GM21515 (cell line): Measurements from ENCODE around the gene RAD51B.
"Not testable (repeated sequence)": the region's sequence is repeated elsewhere in the genome, so short reads cannot be mapped to it uniquely, and the experiment has no call there.

Experiments used
- ATAC-seq: cut with Tn5 transposase; IDR thresholded peaks from one replicate; pipeline ENCODE4 v1.9.1; 2021; ENCODE audit not compliant: unreplicated experiment

RAD51B gene

DNA sequence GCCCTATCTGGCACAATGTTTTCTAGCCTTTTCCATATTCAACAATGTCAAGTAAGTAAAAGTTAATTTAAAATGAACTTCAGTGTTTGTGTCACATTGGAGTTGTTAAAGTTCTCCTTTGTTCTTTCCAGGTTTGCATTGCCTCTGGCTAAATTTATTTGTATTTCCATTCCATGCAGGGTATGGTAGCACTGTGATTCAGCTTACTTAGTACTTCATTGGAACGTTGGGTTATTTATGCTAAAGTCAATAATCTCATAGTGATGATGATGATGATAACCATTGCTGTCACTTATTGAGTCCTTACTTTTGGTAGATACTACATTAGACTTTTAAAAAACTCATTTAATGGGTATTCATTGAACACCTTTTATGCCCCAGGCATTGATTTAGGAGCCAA lies 286.9 kb downstream of the RAD51B start:
- ATAC-seq = no peak

DNA sequence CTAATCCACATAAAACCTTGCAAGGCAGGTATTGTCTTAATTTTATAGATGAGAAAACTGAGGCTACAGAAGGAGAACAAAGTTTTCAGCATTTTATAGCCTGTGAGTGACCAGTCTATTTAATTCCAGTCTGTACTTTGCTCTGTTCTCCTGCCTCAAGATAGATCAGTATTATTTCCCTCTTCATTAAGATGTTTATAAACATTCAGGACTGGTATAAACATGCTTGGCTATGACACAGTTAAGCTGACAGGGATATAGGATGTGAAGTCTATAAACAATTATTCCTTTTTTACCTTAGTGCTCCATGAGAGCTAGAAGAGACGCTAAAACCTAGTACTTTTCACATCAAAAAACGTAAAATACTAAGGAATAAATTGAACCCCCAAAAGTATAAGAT lies 287.3 kb downstream of the RAD51B start:
- no peak for ATAC-seq

DNA sequence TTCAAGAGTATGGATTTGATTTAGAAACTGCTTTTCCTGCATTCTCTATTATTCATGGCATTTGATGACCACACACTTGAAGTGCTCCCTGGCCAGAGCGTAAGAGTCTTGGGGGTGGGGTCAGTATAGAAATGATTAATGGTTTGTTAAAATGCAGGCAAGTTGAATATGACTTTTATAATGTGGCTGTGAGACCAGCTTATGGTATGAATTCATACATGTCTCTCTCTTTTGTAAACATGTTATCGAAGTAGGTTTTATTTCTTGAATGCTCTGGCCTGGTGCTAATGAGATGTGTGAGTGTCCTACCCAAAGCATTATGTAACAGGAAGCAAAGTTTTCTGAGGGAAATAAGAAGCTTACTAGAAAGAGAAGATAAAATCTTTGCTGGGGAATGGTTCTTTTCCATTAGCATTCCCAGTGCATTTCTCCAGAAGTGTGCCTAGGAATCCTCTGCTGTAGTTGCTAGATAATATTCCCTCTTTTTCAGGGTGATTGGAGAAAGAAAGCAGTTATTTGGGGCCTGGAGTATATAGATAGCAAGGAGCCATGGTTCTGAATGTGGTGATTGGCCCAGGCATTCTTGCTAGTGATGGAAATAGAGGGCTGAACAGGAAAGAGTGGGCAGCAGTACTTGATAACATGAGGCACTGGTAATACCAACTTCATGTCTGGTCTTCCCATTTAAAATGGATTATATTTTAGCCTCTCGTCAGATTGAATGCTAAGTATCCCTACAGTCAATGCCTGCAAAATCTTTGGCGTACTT lies 289.7 kb downstream of the RAD51B start:
- ATAC-seq = no peak

DNA sequence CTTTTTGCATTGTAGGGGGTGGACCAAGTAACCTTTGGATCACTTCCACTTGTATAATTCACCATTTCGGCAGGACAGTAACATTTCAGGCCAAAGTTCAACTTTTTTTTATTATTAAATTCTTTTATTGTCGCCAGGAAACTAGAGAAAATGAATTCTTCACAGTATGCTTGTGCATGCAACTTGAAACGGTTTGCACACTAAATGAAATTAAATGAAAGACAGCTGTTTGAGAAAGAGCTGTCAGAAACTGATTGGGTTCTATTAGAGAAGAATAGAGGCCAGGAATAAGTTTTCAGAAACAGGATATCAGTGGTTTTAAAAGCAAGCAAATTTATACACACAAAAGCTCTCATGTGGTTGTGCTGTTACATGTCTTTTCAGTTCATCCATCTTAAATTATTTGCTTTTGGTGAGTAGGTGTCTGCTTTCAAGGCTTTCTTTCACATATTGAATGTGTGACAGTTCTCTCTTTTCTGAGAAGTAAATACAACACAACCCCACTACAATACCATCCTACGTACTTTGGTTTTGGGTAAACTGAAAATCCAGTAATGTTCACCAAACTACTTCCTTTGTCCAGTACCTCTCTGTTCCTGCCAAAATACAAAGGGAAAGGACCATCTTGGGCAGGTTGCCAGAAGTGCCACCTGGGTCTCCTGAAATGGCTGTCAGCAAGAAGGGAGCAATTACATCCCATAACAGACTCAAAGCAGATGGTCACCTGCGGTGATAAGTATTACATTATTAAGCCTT lies 291.7 kb downstream of the RAD51B start:
- no peak for ATAC-seq

DNA sequence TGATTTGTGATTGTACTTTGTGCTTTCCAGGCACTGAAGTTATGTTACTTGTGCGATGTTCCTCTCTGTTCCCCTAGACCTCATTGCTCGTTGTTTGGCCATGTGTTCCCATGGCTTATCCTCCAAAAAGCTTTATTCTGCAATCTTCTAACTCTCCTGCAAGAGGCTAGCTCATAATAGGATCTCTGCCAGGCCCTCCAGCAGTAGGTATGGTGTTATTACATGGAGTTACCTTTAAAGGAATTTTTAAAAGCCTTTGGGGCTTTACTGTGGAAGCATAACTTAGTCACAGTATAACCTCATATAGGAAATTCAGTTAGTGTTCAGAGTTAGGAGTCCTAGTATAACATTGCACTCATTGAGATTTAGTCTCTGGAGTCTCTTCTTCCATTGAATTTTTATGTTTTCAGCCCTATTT lies 292.3 kb downstream of the RAD51B start:
- no peak for ATAC-seq

DNA sequence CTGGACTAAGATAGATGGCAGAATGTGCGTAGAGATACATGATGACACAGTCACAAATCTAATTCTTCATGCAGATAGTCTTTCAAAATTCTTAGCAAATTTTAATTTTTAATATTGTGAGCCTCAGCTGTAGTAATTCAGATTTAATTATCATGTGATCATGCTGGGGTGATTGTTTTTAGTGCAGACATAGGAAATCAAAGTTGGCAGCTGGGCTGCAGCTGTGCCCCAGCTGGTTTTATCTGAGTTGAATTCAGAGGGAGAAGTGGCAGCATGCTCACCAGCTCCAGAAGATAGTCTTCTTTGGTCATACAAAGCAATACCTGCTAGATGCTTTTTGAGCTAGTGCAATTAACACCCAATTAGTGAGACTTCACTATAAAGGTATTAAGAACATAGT lies 292.9 kb downstream of the RAD51B start:
- no peak for ATAC-seq

DNA sequence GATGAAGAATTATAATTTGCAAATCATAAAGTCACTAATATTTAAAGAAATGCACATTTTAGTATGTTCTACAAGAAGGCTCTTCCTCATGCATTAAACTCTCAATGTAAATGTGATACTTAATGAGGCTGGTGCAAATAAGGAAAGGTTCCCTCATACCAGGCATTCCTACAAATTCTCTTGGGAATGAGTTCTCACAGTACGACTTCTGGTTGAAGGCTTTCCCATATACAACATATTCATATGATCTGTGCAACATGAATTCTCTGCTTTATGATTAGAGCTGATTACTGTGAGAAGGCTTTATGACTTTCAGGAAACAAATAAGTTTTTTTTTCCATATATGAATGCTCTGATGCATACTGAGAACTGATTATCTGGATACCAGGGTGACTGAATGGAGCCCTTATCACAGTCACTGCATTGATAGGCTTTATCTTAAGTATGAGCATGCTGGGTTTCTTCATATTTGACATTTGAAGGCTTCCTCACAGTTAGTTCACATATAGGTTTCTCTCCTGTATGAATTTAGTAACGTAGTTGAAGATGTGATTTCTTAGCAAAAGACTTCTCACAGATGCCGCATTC lies 293.9 kb downstream of the RAD51B start:
- no peak for ATAC-seq

DNA sequence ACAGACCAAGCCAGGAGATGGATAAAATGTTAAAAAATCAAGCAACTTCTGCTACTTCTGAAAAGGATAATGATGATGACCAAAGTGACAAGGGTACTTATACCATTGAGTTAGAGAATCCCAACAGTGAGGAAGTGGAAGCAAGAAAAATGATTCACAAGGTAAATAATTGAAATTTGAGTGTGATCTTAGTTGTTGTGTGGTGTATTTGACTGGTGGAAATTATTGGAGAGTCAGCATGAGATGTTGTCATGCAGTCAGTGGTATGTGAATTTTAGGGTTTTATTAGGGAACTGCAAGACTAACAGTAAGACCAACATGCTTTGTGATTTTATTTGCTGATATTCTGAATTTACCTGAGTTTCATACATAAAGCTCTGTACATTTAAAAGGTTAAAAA lies 296.4 kb downstream of the RAD51B start:
- not testable (repeated sequence) for ATAC-seq

DNA sequence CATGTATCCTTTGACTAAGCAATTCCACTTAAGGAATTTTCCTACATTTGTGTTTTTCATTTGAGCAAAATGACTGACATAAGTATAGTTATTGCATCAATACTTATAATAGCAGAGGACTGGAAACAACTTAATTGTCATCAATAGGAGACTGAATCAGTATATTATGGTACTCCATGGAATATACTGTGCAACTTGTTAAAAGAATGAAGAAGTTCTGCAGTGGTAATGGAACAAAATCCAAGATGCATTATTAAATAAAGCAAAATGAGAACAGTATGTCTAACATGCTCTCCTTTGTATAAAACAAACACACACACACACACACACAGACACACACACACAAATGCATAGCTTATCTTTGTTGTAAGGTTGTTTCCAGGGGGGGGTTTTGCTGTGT lies 303.1 kb downstream of the RAD51B start:
- ATAC-seq = no peak

DNA sequence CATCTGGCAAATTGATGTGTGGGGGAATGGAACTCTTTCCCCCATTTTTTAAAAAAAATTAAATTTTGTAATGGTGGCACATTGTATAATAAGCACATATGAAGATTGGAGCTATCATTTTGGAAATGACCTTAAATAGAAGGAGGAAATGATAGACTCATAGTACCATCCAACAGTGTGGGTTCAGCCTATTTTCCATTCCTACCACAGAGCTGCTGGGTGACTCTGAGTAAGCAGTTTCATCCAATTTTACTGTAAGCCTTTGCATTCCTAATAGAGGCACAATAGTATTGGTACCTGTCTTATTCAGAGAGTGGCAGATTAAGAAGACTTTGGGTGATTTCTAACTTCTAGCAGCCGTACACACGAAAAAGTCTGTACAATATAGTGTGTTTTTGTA lies 304.5 kb downstream of the RAD51B start:
- ATAC-seq = no peak

DNA sequence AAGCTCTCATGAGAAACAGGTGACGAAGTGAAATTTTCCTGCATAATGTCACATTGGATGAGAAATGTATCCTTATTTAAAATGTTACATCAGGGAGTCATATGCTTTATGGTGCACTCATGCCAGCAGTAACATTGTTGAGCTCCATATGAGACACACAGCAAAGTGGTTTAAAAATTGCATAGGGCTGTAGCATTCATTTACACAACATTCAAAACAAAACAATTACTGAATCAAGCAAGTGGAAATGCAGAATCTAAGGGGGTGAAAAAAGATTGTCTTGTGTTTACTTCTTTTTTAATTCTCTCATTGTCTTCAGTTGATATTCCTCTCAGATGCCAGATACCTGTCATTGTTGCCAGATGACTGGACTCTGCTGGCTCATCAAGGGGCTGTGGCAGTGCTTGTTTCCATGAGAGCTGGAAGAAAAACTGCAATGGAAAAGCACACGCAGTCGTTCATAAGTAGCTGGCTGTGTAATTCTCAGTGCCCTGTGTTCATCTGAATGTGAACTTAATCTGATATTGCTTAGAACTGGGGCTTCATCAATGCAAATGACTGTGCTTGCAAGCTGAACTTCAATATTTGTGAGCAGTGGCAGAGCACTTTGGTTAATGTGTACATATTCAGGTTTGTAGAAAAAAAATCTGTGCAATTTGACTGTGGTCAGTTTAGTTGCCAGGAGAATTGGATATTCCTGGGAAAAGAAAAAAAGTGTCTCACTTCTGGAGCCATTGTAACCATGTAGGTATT lies 305.6 kb downstream of the RAD51B start:
- ATAC-seq = no peak

DNA sequence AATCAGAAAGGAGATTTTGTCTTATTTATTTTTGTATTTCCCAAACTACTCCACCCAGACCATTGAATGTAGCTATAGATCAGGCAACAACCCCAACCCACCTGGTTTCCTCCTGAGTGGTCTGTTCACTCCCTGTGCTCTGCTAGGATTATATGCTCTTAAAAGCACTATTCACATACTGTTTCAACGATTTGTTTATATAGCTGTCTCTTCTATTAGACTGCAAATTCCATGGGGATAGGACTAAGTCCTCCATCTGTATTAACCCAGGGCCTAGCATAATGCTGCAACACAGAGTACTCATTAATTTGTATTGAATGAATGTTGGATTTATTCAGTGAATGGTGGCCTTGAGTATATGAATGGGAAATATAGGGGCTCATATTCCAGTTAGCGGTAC lies 307.6 kb downstream of the RAD51B start:
- ATAC-seq = no peak

DNA sequence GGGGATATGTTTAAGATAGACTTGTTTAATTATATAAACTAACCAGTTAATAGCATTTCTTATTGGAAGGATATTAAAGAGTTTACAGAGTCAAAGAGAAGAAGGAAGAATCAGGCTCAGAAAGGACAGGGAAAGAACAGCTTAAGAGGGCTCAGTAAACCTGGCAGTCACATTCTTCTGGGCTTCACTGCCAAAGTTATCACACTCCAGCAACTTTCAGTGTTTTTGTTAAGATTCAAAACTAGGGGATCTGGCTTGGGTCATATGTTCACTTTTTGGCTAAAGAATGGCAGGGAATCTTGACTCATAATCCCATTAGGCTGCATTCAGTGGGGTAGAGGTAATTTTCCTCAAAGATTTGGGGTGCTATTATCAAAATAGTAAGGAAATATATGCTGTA lies 312.3 kb downstream of the RAD51B start:
- no peak for ATAC-seq

DNA sequence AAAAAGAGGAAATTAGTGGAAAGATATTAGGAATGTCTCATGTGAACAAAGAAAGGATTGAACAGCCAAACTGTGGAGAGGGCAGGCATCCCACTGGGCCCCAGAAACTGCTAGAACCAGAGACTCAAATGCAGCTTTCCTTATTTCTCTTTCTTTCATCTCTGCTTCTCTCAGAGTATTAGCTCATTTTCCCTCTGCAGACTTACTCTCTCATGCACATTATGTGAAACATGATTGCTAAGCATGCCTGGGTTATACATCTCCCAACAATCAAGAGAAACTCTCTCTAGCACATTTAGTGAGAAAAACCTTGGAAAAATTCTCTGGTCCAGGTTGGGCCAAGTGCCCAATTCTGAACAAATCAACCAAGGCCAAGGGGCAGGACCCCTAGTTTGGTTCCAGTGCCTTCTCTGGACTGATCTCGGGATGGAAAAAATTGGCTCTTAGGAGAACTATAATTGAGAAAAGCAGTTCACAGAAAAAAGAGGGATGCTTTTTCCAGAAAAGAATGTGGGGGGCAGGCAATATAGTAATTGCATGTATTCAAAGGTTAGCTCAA lies 313.1 kb downstream of the RAD51B start:
- no peak for ATAC-seq

DNA sequence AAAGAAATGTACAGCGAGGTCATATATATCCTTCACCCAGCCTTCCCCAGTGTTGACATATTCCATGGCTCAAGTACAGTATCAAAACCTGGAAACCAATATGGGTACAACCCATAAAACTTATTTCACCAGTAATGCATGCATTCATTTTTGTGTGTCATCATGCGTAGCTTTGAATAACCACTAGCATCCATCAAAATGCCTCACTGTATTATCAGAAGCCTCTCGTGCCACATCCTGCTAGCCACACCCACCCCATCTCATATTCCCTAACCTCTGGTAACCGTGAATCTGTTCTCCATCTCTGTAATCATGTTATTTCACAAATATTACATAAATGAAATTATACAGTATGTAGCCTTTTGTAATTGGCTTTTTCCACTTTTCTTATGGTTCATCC lies 314.3 kb downstream of the RAD51B start:
- no peak for ATAC-seq

DNA sequence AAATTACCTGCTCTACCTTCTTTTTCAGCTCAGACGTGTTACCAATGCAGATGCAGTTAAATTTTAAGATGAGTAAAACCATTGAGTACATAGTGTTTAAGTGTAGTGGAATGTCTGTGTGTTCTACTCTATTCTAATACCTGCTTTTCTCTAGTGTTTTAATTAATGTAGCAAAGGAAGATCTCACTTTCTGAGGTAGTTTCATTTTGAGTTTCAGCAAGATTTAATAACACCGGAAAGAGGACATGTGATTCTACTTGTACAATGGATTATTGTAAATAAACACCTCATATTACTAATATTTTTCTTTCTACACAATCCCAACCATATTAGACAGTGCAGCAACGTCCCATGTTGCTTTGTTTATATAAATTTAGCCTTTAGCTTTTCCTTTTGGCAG lies 315.4 kb downstream of the RAD51B start:
- no peak for ATAC-seq

DNA sequence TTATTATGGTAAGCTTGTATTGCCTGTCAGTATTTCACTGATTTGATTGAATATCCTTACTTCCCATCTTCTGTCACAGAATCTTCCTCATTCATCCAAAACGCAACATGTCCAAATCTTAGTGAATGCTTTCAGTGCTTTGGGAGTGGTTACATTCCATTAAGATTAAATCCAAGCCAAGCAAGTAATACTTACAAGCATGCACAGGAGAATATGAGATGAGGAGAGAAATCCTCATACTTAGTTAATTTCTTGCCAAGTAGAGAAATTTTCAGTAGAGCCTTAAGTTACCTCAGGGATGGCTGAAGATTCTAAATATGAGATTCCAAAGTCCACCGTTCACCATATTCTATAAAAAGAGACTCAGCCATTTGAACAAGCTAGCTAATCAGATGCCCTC lies 316.0 kb downstream of the RAD51B start:
- ATAC-seq = no peak

DNA sequence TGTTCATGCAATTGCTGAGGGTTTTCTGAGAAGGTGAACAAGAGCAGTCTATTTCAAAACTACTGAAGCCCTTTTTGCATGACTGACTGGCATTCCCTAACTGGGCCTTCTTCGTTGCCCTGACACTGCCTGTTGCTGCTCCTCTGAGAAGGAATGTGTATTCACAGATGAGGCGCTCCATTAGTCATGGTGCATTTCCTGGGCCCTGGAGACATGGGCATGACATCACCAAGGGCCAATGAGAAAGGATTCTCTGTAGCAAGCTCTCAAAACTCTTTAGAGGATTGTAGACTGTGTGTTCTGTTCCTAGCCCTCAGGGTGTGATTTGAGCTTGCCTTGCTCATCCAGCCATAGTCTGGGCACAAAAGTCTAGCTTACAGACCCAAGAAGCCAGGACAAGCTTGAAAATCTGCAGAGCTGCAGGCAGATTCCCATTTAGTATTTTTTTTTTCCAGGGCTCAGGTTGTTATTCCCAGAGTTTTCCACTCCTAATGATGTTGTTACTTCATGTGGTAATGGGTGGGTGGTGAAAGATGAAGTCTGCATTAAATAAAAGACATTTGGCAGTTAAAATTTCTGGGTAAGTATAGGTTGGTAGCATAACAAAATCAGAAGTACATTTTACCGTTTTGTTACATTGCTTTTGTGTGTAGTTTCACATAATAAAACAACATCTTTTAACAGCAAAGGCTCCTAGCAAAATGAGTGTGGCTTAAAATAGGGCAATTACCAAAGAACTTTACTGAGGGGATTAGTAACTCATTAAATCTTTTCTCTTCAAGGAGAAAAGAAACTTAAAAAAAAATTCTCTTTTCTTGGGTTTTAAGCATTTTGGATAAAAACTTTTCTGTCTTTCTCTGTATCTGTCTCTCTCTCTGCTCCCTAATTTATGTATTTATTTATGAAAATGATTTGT lies 318.4 kb downstream of the RAD51B start:
- ATAC-seq = no peak

DNA sequence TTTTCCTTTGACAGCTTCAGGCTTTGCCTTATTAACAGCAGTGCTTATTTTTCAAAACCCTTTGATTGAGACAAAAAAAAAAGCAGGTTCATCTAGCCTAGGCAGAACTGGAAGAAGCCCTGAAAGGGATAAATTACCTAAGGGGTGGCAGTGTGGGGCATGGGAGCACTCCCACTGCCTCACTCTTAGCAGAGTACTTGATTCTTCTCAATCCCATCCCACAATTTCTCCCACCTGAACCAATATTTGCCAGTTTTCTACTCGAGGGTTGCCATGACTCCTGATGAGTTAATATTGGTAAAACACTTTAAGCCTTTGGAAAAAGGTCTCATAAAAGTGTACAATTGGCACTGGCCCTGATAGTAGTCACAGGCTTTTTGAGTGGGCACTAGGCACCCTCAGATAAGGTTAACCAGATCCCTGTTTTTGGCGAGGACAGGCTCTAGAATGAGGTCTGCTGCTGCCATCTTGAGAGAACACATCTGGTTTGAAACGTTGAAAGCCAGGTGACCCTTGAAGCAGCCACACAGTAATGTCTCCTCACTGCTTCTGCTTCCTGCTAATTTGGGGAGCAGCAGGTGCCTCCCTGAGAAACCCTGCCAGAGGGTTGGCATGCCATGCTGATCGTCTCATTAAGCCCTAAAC lies 320.0 kb downstream of the RAD51B start:
- ATAC-seq = no peak
